Measurements from ENCODE around the gene PNKP. TPM values are rescaled to one million over a fixed set of nuclear protein-coding genes. Genes with fewer than 3 reads are reported as not detected.

PNKP gene
- total and polyA plus RNA-seq, 10 of the 15 experiments (the other 5 are each of a cell fraction or from before 2014, with no cell fraction given), result 2.9 to 82.3 (median 33.2) TPM

DNA sequence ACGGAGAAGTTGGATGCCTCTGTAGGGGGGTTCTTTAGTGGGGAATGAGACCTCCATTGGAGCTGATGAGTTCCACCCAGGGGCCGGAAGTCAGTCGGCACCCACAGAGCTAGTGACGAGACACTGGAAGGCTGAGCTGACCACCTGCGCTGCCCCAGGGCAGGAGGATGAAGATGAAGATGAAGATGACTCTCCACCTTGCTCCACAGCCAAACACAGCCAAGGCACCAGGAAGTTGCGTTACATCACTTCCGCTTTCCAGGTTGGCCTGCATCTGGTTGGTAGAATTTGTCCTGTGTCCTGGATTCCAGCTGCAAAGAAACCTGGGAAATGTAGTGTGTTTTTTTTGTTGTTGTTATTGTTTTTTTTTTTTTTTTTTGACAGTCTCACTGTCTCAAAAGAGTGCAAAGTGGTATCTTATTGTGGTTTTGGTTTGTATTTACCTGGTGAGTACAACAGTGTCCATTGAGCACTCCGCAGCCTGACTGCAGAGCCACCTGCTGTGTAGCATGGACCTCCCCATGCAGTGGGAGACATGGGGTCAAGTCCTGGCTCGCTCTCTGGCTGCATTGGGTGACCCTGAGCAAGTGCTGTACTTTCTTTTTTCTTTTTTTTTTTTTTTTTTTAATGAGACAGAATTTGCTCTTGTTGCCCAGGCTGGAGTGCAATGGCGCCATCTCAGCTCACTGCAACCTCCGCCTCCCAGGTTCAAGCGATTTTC is 12.0 kb upstream of the PNKP start (continued):
- TF ChIP-seq, protein P1, sequence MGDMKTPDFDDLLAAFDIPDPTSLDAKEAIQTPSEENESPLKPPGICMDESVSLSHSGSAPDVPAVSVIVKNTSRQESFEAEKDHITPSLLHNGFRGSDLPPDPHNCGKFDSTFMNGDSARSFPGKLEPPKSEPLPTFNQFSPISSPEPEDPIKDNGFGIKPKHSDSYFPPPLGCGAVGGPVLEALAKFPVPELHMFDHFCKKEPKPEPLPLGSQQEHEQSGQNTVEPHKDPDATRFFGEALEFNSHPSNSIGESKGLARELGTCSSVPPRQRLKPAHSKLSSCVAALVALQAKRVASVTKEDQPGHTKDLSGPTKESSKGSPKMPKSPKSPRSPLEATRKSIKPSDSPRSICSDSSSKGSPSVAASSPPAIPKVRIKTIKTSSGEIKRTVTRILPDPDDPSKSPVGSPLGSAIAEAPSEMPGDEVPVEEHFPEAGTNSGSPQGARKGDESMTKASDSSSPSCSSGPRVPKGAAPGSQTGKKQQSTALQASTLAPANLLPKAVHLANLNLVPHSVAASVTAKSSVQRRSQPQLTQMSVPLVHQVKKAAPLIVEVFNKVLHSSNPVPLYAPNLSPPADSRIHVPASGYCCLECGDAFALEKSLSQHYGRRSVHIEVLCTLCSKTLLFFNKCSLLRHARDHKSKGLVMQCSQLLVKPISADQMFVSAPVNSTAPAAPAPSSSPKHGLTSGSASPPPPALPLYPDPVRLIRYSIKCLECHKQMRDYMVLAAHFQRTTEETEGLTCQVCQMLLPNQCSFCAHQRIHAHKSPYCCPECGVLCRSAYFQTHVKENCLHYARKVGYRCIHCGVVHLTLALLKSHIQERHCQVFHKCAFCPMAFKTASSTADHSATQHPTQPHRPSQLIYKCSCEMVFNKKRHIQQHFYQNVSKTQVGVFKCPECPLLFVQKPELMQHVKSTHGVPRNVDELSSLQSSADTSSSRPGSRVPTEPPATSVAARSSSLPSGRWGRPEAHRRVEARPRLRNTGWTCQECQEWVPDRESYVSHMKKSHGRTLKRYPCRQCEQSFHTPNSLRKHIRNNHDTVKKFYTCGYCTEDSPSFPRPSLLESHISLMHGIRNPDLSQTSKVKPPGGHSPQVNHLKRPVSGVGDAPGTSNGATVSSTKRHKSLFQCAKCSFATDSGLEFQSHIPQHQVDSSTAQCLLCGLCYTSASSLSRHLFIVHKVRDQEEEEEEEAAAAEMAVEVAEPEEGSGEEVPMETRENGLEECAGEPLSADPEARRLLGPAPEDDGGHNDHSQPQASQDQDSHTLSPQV (IDR thresholded peaks at IDR 0.05), result no peak
- TF ChIP-seq BRCA1 (IDR thresholded peaks at IDR 0.05; ENCODE audit: low read depth, low read length) (no peak), NFYA (IDR thresholded peaks at IDR 0.05; ENCODE audit: borderline replicate concordance, low read depth, low read length) (no peak), SRF (IDR thresholded peaks at IDR 0.05; ENCODE audit: low read depth in 2 of 2, low read length in 2 of 2) (no peak), RB1 (IDR thresholded peaks at IDR 0.05; ENCODE audit: borderline replicate concordance) (no peak), HDAC6 (IDR thresholded peaks at IDR 0.05; ENCODE audit: unreplicated experiment) (no peak), SP1 (IDR thresholded peaks at IDR 0.05; ENCODE audit: low read depth, low read length) (no peak)
- TF ChIP-seq, protein P2, sequence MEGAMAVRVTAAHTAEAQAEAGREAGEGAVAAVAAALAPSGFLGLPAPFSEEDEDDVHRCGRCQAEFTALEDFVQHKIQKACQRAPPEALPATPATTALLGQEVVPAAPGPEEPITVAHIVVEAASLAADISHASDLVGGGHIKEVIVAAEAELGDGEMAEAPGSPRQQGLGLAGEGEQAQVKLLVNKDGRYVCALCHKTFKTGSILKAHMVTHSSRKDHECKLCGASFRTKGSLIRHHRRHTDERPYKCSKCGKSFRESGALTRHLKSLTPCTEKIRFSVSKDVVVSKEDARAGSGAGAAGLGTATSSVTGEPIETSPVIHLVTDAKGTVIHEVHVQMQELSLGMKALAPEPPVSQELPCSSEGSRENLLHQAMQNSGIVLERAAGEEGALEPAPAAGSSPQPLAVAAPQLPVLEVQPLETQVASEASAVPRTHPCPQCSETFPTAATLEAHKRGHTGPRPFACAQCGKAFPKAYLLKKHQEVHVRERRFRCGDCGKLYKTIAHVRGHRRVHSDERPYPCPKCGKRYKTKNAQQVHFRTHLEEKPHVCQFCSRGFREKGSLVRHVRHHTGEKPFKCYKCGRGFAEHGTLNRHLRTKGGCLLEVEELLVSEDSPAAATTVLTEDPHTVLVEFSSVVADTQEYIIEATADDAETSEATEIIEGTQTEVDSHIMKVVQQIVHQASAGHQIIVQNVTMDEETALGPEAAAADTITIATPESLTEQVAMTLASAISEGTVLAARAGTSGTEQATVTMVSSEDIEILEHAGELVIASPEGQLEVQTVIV (IDR thresholded peaks at IDR 0.05; ENCODE audit: borderline replicate concordance, partially characterized antibody), result no peak
- TF ChIP-seq, protein P3, sequence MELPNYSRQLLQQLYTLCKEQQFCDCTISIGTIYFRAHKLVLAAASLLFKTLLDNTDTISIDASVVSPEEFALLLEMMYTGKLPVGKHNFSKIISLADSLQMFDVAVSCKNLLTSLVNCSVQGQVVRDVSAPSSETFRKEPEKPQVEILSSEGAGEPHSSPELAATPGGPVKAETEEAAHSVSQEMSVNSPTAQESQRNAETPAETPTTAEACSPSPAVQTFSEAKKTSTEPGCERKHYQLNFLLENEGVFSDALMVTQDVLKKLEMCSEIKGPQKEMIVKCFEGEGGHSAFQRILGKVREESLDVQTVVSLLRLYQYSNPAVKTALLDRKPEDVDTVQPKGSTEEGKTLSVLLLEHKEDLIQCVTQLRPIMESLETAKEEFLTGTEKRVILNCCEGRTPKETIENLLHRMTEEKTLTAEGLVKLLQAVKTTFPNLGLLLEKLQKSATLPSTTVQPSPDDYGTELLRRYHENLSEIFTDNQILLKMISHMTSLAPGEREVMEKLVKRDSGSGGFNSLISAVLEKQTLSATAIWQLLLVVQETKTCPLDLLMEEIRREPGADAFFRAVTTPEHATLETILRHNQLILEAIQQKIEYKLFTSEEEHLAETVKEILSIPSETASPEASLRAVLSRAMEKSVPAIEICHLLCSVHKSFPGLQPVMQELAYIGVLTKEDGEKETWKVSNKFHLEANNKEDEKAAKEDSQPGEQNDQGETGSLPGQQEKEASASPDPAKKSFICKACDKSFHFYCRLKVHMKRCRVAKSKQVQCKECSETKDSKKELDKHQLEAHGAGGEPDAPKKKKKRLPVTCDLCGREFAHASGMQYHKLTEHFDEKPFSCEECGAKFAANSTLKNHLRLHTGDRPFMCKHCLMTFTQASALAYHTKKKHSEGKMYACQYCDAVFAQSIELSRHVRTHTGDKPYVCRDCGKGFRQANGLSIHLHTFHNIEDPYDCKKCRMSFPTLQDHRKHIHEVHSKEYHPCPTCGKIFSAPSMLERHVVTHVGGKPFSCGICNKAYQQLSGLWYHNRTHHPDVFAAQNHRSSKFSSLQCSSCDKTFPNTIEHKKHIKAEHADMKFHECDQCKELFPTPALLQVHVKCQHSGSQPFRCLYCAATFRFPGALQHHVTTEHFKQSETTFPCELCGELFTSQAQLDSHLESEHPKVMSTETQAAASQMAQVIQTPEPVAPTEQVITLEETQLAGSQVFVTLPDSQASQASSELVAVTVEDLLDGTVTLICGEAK (IDR thresholded peaks at IDR 0.05; ENCODE audit: borderline replicate concordance), result no peak
